Measurements from ENCODE around the gene RGS11.

The RGS11 gene

GRCh38 chr16:314795-315299 lies 39.1 kb upstream of the RGS11 start:
- Histone ChIP-seq H3K27me3 (ENCODE audit: control insufficient read depth in 2 of 2, insufficient read depth in 2 of 2, low read length in 2 of 2) (no peaks in the 10 kb centered on the region), H3K9ac (ENCODE audit: low read depth in 1 of 2, low read length in 2 of 2) (no peak overlapping the region), H3K27ac (ENCODE audit: low read depth in 2 of 2, low read length in 2 of 2) (no peak overlapping the region), H3K36me3 (ENCODE audit: control insufficient read depth in 2 of 2, insufficient read depth in 2 of 2, low read length in 2 of 2) (peaks cover 25 to 44% of the 10 kb centered on the region in 2 donors), H3K4me3 (ENCODE audit: low read length in 2 of 2) (no peak overlapping the region), H3K9me3 (ENCODE audit: control insufficient read depth in 2 of 2, low read length in 2 of 2) (no peaks in the 10 kb centered on the region), H3K4me1 (ENCODE audit: control insufficient read depth in 2 of 2, insufficient read depth in 2 of 2, low read length in 2 of 2) (no peaks in the 10 kb centered on the region)

GRCh38 chr16:314351-314750 lies 38.6 kb upstream of the RGS11 start:
- no peaks in the 10 kb centered on the region for H3K4me1 ChIP-seq (ENCODE audit: control insufficient read depth in 2 of 2, insufficient read depth in 2 of 2, low read length in 2 of 2)
- H3K36me3 ChIP-seq (ENCODE audit: control insufficient read depth in 2 of 2, insufficient read depth in 2 of 2, low read length in 2 of 2), result peaks cover 27 to 46% of the 10 kb centered on the region in 2 donors
- no peak overlapping the region for H3K9ac ChIP-seq (ENCODE audit: low read depth in 1 of 2, low read length in 2 of 2)
- no peak overlapping the region for H3K4me3 ChIP-seq (ENCODE audit: low read length in 2 of 2)
- no peaks in the 10 kb centered on the region for H3K27me3 ChIP-seq (ENCODE audit: control insufficient read depth in 2 of 2, insufficient read depth in 2 of 2, low read length in 2 of 2)
- no peak overlapping the region for H3K27ac ChIP-seq (ENCODE audit: low read depth in 2 of 2, low read length in 2 of 2)
- H3K9me3 ChIP-seq (ENCODE audit: control insufficient read depth in 2 of 2, low read length in 2 of 2), result no peaks in the 10 kb centered on the region

DNA sequence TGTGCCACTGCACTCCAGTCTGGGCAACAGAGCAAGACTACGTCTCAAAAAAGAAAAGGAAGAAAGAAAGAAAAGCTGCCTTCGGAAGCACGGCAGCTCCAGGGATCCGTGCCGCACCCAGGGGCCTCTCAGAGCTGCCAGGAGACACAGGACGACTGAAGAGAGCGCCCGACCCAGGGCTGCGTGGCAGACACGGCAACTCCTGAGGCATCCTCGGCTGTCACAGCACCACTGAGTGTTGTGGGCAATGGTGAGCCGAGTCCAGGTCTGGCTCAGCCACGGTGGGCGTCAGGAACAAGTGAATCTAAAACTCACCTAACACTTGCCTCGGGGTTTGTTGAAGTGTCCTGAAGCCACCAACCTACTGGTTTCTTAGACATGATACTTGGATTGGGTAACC lies 36.0 kb upstream of the RGS11 start:
- no peaks in the 10 kb centered on the region for H3K27me3 ChIP-seq (ENCODE audit: control insufficient read depth in 2 of 2, insufficient read depth in 2 of 2, low read length in 2 of 2)
- H3K4me3 ChIP-seq (ENCODE audit: low read length in 2 of 2), result no peak overlapping the region
- no peak overlapping the region for H3K9ac ChIP-seq (ENCODE audit: low read depth in 1 of 2, low read length in 2 of 2)
- peaks cover 37 to 44% of the 10 kb centered on the region in 2 donors for H3K36me3 ChIP-seq (ENCODE audit: control insufficient read depth in 2 of 2, insufficient read depth in 2 of 2, low read length in 2 of 2)
- no peak overlapping the region for H3K27ac ChIP-seq (ENCODE audit: low read depth in 2 of 2, low read length in 2 of 2)
- no peaks in the 10 kb centered on the region for H3K9me3 ChIP-seq (ENCODE audit: control insufficient read depth in 2 of 2, low read length in 2 of 2)
- H3K4me1 ChIP-seq (ENCODE audit: control insufficient read depth in 2 of 2, insufficient read depth in 2 of 2, low read length in 2 of 2), result no peaks in the 10 kb centered on the region

GRCh38 chr16:309476-309875 lies 33.7 kb upstream of the RGS11 start:
- Histone ChIP-seq H3K27me3 (ENCODE audit: control insufficient read depth in 2 of 2, insufficient read depth in 2 of 2, low read length in 2 of 2) (no peaks in the 10 kb centered on the region), H3K4me3 (ENCODE audit: low read length in 2 of 2) (no peak overlapping the region), H3K36me3 (ENCODE audit: control insufficient read depth in 2 of 2, insufficient read depth in 2 of 2, low read length in 2 of 2) (peaks cover 41 to 48% of the 10 kb centered on the region in 2 donors), H3K4me1 (ENCODE audit: control insufficient read depth in 2 of 2, insufficient read depth in 2 of 2, low read length in 2 of 2) (no peaks in the 10 kb centered on the region), H3K9me3 (ENCODE audit: control insufficient read depth in 2 of 2, low read length in 2 of 2) (no peaks in the 10 kb centered on the region), H3K9ac (ENCODE audit: low read depth in 1 of 2, low read length in 2 of 2) (no peak overlapping the region), H3K27ac (ENCODE audit: low read depth in 2 of 2, low read length in 2 of 2) (no peak overlapping the region)

DNA sequence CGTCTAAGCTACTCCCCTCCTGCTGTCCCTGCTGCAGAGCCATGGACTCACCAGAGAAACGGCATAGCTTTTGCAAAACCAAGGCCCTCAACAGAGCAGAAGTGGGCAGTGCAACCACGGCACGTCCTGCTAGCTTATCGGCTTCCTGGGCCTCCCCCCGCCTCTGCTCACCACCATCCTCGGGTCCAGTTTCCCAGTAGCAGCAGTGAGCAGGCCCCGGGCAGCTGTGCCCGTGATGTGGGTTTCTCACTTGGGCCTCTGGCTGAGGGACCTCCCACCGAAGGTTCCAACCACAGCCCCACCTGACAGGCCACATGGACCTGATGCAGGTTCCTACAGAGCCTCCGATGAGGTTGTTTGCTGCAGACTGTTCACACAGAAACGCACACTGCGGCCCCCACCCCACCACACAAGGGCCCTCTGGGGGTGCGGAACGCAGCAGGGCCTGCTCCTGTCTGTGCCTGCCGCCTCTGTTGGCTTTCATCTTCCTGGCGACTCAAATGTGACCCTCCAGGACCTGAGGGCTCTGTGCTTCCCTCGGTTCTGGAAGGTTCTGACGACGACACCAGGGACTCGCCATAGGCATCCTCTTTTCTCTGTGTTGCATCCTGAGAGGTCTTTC lies 32.1 kb upstream of the RGS11 start:
- H3K27me3 ChIP-seq (ENCODE audit: control insufficient read depth in 2 of 2, insufficient read depth in 2 of 2, low read length in 2 of 2), result no peaks in the 10 kb centered on the region
- no peaks in the 10 kb centered on the region for H3K4me1 ChIP-seq (ENCODE audit: control insufficient read depth in 2 of 2, insufficient read depth in 2 of 2, low read length in 2 of 2)
- H3K27ac ChIP-seq (ENCODE audit: low read depth in 2 of 2, low read length in 2 of 2), result no peak overlapping the region
- H3K9me3 ChIP-seq (ENCODE audit: control insufficient read depth in 2 of 2, low read length in 2 of 2), result no peaks in the 10 kb centered on the region
- H3K9ac ChIP-seq (ENCODE audit: low read depth in 1 of 2, low read length in 2 of 2), result no peak overlapping the region
- H3K4me3 ChIP-seq (ENCODE audit: low read length in 2 of 2), result no peak overlapping the region
- H3K36me3 ChIP-seq (ENCODE audit: control insufficient read depth in 2 of 2, insufficient read depth in 2 of 2, low read length in 2 of 2), result peaks cover 25 to 39% of the 10 kb centered on the region in 2 donors

- Histone ChIP-seq H3K27ac (ENCODE audit: low read depth in 2 of 2, low read length in 2 of 2) (no peak overlapping the region), H3K36me3 (ENCODE audit: control insufficient read depth in 2 of 2, insufficient read depth in 2 of 2, low read length in 2 of 2) (peaks cover 31 to 41% of the 10 kb centered on the region in 2 donors), H3K27me3 (ENCODE audit: control insufficient read depth in 2 of 2, insufficient read depth in 2 of 2, low read length in 2 of 2) (no peaks in the 10 kb centered on the region), H3K9me3 (ENCODE audit: control insufficient read depth in 2 of 2, low read length in 2 of 2) (no peaks in the 10 kb centered on the region), H3K9ac (ENCODE audit: low read depth in 1 of 2, low read length in 2 of 2) (no peak overlapping the region), H3K4me3 (ENCODE audit: low read length in 2 of 2) (no peak overlapping the region), H3K4me1 (ENCODE audit: control insufficient read depth in 2 of 2, insufficient read depth in 2 of 2, low read length in 2 of 2) (no peaks in the 10 kb centered on the region)
Observed at GRCh38 chr16:306911-307370, 31.2 kb upstream of the RGS11 start.

DNA sequence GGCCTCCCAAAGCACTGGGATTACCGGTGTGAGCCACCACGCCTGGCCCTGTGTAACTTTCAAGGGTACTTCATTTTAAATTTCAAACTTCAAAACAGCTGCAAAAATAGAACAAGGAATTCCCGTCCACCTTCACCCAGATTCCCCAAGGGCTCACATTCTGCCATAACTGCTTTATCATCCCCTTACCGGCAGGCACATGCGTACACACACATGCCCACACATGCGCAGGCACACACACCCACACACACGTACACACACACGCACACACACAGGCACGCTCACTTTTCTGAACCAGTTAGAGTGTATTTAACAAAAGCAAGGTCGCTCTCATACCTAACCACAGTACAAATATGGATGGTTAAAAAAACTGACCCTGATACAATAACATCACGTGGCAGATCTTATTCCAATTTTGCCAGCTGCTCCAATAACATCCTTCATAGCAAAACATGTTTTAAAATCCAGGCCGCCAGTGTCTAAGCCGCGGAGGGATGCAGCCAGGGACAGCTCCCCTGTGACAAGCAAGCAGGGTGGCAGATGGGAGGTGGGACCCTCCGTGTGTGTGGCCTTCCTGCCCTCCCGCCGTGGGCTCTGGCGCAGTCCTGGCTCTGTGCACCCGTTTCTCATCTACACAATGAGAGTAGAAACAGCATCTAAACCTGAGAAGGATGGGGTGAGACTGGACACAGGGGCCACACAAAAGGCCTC lies 30.3 kb upstream of the RGS11 start:
- Histone ChIP-seq H3K4me3 (ENCODE audit: low read length in 2 of 2) (no peak overlapping the region), H3K36me3 (ENCODE audit: control insufficient read depth in 2 of 2, insufficient read depth in 2 of 2, low read length in 2 of 2) (peaks cover 32 to 39% of the 10 kb centered on the region in 2 donors), H3K27me3 (ENCODE audit: control insufficient read depth in 2 of 2, insufficient read depth in 2 of 2, low read length in 2 of 2) (no peaks in the 10 kb centered on the region), H3K27ac (ENCODE audit: low read depth in 2 of 2, low read length in 2 of 2) (no peak overlapping the region), H3K9me3 (ENCODE audit: control insufficient read depth in 2 of 2, low read length in 2 of 2) (no peaks in the 10 kb centered on the region), H3K4me1 (ENCODE audit: control insufficient read depth in 2 of 2, insufficient read depth in 2 of 2, low read length in 2 of 2) (no peaks in the 10 kb centered on the region), H3K9ac (ENCODE audit: low read depth in 1 of 2, low read length in 2 of 2) (no peak overlapping the region)

GRCh38 chr16:303760-304505 lies 28.2 kb upstream of the RGS11 start:
- peaks cover 33% of the 10 kb centered on the region in 2 donors for H3K36me3 ChIP-seq (ENCODE audit: control insufficient read depth in 2 of 2, insufficient read depth in 2 of 2, low read length in 2 of 2)
- H3K27me3 ChIP-seq (ENCODE audit: control insufficient read depth in 2 of 2, insufficient read depth in 2 of 2, low read length in 2 of 2), result no peaks in the 10 kb centered on the region
- H3K27ac ChIP-seq (ENCODE audit: low read depth in 2 of 2, low read length in 2 of 2), result no peak overlapping the region
- H3K4me1 ChIP-seq (ENCODE audit: control insufficient read depth in 2 of 2, insufficient read depth in 2 of 2, low read length in 2 of 2), result no peaks in the 10 kb centered on the region
- no peak overlapping the region for H3K4me3 ChIP-seq (ENCODE audit: low read length in 2 of 2)
- no peak overlapping the region for H3K9ac ChIP-seq (ENCODE audit: low read depth in 1 of 2, low read length in 2 of 2)
- no peaks in the 10 kb centered on the region for H3K9me3 ChIP-seq (ENCODE audit: control insufficient read depth in 2 of 2, low read length in 2 of 2)

DNA sequence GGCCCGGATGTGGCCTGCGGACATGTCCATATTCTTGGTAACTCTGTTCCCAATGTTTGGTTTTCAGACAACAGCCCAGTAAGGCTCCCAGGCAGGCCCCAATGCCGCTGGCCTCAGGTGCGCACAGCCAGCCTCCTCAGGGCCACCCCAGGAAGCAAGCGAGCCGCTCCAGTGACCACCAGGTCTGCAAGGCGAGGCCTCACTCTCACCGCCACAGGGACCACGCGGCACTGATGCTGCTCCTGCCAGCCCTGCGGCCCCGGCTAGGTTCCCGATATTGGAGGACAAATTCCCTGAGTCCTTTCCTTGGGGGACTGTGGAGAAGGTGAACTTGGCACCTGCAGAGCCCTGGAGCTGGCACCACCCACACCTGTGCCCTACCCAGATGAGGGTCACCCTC lies 26.2 kb upstream of the RGS11 start:
- Histone ChIP-seq H3K9me3 (ENCODE audit: control insufficient read depth in 2 of 2, low read length in 2 of 2) (no peaks in the 10 kb centered on the region), H3K27me3 (ENCODE audit: control insufficient read depth in 2 of 2, insufficient read depth in 2 of 2, low read length in 2 of 2) (no peaks in the 10 kb centered on the region), H3K4me1 (ENCODE audit: control insufficient read depth in 2 of 2, insufficient read depth in 2 of 2, low read length in 2 of 2) (no peaks in the 10 kb centered on the region), H3K36me3 (ENCODE audit: control insufficient read depth in 2 of 2, insufficient read depth in 2 of 2, low read length in 2 of 2) (peaks cover 19 to 33% of the 10 kb centered on the region in 2 donors), H3K27ac (ENCODE audit: low read depth in 2 of 2, low read length in 2 of 2) (no peak overlapping the region), H3K9ac (ENCODE audit: low read depth in 1 of 2, low read length in 2 of 2) (no peak overlapping the region), H3K4me3 (ENCODE audit: low read length in 2 of 2) (no peak overlapping the region)

GRCh38 chr16:301235-301634 lies 25.5 kb upstream of the RGS11 start:
- no peak overlapping the region for H3K4me3 ChIP-seq (ENCODE audit: low read length in 2 of 2)
- peaks cover 20 to 31% of the 10 kb centered on the region in 2 donors for H3K36me3 ChIP-seq (ENCODE audit: control insufficient read depth in 2 of 2, insufficient read depth in 2 of 2, low read length in 2 of 2)
- no peak overlapping the region for H3K27ac ChIP-seq (ENCODE audit: low read depth in 2 of 2, low read length in 2 of 2)
- no peaks in the 10 kb centered on the region for H3K9me3 ChIP-seq (ENCODE audit: control insufficient read depth in 2 of 2, low read length in 2 of 2)
- no peaks in the 10 kb centered on the region for H3K27me3 ChIP-seq (ENCODE audit: control insufficient read depth in 2 of 2, insufficient read depth in 2 of 2, low read length in 2 of 2)
- H3K4me1 ChIP-seq (ENCODE audit: control insufficient read depth in 2 of 2, insufficient read depth in 2 of 2, low read length in 2 of 2), result no peaks in the 10 kb centered on the region
- H3K9ac ChIP-seq (ENCODE audit: low read depth in 1 of 2, low read length in 2 of 2), result no peak overlapping the region
